RPMI8226 (cell line): ENCODE data around the gene AARS2.
"Not testable (repeated sequence)": the region's sequence is repeated elsewhere in the genome, so short reads cannot be mapped to it uniquely, and the experiment has no call there.

ENCODE experiments used
- DNase-seq: peaks from one replicate; pipeline ENCODE4 v3.0.0-alpha.2; 2015

Gene AARS2

GRCh38 chr6:44312901-44313788 lies at the start of gene AARS2:
Gene AARS2, minus strand, starts transcription at chr6:44313347. Its CDS starts 24 bp downstream, at chr6:44313323.
- peak; percentile 93 for DNase-seq

GRCh38 chr6:44361947-44362346 lies 48.8 kb upstream of the AARS2 start:
- no peak for DNase-seq

- no peak for DNase-seq
Measured at GRCh38 chr6:44359973-44360372, 46.8 kb upstream of the AARS2 start.

- no peak for DNase-seq
Measured at GRCh38 chr6:44356487-44356886, 43.3 kb upstream of the AARS2 start.

- DNase-seq, result no peak
Measured at GRCh38 chr6:44355640-44356039, 42.5 kb upstream of the AARS2 start.

- no peak for DNase-seq
Measured at GRCh38 chr6:44353336-44353735, 40.2 kb upstream of the AARS2 start.

GRCh38 chr6:44352259-44352658 lies 39.1 kb upstream of the AARS2 start:
- DNase-seq, result no peak

GRCh38 chr6:44350650-44350994 lies 37.5 kb upstream of the AARS2 start:
- not testable (repeated sequence) for DNase-seq

GRCh38 chr6:44349904-44350649 lies 36.9 kb upstream of the AARS2 start:
- DNase-seq, result no peak

GRCh38 chr6:44346818-44347217 lies 33.7 kb upstream of the AARS2 start:
- DNase-seq, result not testable (repeated sequence)

- peak; percentile 15 for DNase-seq
Measured at GRCh38 chr6:44342489-44342888, 29.3 kb upstream of the AARS2 start, which contains the start of gene SPATS1. Gene SPATS1, plus strand, starts transcription at chr6:44342650. Its CDS starts 446 bp downstream, at chr6:44343096.

- DNase-seq, result no peak
Measured at GRCh38 chr6:44342052-44342451, 28.9 kb upstream of the AARS2 start.

- DNase-seq, result no peak
Measured at GRCh38 chr6:44341095-44341890, 28.1 kb upstream of the AARS2 start.

- no peak for DNase-seq
Measured at GRCh38 chr6:44339763-44340625, 26.8 kb upstream of the AARS2 start.

- no peak for DNase-seq
Measured at GRCh38 chr6:44339301-44339700, 26.2 kb upstream of the AARS2 start.

- peak; percentile 79 for DNase-seq
Measured at GRCh38 chr6:44338228-44339122, 25.3 kb upstream of the AARS2 start.

GRCh38 chr6:44335631-44336030 lies 22.5 kb upstream of the AARS2 start:
- no peak for DNase-seq

- DNase-seq, result no peak
Measured at GRCh38 chr6:44333942-44334341, 20.8 kb upstream of the AARS2 start.

- no peak for DNase-seq
Measured at GRCh38 chr6:44333273-44333919, 20.2 kb upstream of the AARS2 start.

GRCh38 chr6:44332585-44332984 lies 19.4 kb upstream of the AARS2 start:
- no peak for DNase-seq

GRCh38 chr6:44329858-44330257 lies 16.7 kb upstream of the AARS2 start:
- DNase-seq, result no peak
